Raji (cell line): ENCODE measurements around the gene SEMA3D.

Experiments used
- POLR2A ChIP-seq: IDR thresholded peaks from 2 replicates; pipeline ENCODE4 v1.6.1; 2011; ENCODE audit warnings: low read depth, low read length, control low read depth; ENCODE audit not compliant: insufficient read depth

Gene SEMA3D

DNA sequence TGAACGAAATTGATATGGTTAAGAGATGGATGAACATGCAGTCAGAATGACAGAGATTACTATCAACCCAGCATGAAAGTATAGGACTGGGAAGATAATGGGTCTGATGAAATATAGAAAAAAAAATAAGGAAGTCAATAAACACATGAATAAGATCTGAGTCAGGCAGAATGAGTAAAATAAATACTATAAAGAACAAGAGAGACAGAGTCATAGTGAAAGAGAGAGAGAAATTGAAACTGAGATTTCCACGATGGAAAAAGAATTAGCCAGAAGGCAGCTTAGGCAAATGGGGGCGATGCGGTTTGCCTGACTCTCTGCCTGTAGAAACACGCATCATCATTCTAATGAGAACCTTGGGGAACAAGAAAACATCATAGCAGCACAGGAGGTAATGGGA is 26.6 kb downstream of the SEMA3D start:
- no peak for TF ChIP-seq POLR2A

DNA sequence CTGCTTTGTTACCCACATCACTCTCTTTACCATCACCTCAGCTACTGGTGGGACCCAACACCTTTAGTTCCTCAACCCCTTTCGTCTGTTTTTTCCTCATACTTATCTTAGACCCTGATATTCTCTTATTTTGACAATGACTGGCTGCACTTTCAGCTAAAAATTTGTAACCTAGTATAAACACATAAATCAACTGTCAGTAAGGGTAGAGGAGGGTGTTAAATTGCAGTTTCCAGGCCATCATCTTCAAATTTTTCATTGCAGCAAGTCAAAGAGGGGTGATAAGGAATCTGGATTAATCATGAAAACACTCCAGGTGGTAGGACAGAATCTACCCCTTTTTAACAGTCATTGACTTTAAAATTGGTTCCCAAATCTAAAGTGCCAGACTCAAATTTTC is 27.9 kb downstream of the SEMA3D start:
- no peak for TF ChIP-seq POLR2A

DNA sequence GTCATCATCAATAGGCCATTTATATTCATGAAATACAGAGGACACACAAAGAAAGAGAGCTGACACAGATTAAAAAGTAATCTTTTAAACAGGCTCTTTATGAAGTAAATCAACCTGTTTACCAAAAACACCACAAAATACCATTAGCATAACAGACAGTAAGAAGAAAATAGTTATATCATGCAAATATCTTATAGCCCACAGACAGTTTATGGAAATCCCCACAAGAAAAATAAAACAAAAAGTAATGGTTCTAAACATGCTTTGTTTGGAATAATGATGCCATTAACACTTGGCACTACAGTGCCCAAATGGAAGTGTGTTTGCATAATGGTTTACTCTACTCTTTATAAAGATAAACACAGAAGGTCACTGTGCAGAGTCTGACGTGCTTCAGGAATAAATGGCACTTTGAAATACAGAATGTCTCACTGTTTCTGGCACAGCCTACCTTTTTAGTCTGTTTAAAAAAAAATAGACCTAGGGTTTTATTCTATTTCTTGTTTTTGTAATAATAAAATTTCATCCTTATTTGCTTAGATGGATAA is 30.1 kb downstream of the SEMA3D start:
- TF ChIP-seq POLR2A = no peak

DNA sequence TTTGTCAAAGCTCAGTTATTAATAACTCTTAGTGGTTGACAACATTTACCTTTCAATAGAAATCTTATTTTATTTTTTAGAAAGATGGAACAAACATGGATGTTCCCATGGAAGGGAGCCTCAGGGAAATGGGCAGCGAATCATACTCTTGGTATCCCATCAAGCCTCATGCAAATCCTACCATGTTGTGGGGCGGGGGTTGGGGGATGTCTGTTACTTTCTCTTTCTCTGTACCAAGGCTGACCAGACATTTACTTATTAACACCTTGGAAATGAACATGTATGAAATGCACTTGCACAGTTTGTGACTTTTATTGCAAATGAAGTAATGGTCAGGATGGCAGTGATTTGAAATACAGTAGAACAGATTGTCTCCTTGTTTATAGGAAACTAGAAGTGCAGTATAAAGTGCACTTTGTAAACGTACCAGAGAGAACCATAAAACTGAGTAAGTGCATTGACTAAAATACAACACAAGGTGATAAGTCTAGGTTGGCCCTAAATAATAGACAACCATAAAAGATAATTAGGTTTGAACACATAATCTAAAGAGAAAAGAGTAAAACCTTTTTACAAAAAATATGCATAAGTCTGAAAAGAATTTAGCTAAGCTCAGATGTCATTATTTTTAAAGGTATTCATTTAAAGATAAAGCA is 32.4 kb downstream of the SEMA3D start:
- no peak for TF ChIP-seq POLR2A

DNA sequence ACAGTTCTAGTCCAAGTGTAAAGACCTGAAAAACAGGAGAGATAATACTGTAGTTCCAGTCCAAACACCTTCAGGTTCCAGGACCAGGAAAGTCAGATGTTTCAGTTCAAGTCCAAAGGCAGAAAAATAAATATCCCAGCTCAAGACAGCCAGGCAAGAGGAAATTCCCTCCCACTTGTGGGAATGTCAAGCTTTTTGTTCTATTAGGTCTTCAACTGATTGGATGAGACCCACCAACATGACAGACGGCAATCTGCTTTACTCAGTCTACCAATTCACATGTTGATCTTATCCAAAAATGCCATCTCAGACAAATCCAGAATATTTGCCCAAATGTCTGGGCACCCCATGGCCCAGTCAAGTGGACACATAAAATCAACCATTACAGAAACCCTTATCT is 33.1 kb downstream of the SEMA3D start:
- no peak for TF ChIP-seq POLR2A

DNA sequence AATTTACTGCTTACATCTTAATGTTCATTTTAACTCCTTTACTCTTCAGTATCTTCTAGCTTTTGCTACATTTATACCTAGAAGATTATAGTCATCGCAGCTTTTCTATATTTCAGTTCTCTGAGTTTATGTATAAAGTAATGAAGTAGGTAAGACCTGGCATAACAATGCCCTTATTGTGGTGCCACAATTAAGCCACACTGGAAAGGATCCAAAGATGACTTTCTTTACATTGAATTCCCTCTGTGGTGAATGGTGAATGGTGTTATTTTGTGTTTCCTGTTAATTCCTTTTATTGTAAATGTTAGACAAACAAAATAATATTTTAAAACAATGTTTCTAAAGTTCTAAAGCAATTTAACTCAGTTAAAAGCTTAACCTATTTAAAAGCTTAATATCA is 36.2 kb downstream of the SEMA3D start:
- no peak for TF ChIP-seq POLR2A

DNA sequence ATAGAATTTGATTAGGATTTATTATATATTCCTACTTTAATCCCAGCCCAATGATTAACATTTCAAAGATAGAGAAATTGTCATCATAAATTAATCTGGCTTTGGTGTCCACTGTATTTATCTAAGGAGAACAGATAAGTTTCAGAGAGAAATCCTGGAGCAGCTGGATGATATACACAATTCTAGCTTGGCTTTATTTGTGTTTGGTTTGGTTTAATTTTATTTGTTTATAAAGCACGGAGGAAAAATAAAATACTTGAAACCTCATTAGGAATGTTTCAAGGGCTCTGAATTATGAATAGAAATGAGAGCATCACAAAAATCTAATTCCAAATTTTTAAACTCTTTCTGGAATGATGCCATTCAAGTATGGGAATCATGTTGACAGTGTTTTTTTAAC is 42.1 kb downstream of the SEMA3D start:
- TF ChIP-seq POLR2A = no peak

DNA sequence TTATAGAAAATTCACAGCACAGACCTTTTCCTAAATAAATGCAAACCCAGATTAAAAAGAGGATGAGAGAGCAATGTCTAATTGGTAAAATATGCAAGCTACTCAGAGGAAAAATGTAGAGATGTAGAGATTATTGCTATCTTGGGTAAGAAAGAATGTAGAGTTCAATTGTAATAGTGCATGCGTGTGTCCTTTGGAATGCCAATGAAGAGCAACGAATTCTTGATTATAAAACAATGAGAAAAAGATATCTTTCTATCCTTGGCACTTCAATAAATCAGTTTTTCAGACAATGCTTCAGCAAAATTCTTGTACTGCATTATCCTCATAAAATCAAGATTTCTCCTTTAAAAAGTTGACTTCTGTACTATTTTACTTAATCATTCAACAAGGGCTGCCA is 50.9 kb downstream of the SEMA3D start:
- no peak for TF ChIP-seq POLR2A

DNA sequence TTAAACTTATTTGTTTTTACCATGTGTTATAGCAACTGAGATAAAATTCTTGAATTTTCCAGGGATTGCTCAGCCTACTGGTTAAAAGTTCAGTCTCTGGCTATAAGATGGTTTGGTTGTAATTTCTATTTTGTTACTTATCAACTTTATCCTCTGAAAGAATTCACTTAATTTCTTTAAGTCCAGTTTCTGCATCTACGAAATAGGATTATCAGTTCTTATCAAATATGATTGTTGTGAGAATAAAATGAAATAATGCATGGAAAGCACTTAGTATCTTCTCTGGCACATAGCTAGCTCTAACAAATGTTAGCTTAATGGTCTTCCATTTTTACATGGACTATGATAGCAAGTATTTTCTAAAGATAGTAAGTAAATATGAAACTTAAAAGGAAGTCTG is 53.3 kb downstream of the SEMA3D start:
- no peak for TF ChIP-seq POLR2A

DNA sequence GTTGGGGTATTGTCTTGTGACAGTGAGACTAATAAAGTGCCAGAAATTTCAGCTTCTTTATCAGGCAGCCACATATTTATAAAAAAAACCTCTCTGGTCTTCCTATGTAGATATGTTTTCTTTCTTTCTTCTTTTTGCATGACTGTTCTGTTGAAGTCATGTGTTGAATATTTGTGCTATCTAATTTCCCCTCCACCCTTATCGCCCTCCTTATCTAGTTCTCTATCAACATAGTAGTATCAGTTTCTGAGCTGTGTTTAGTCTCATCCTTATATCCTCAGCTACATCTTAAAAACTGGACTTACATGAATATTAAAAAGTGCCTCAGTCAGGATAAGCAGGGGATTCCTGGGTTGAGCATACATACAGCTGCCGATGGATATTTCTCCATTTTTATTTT is 53.9 kb downstream of the SEMA3D start:
- TF ChIP-seq POLR2A = no peak

DNA sequence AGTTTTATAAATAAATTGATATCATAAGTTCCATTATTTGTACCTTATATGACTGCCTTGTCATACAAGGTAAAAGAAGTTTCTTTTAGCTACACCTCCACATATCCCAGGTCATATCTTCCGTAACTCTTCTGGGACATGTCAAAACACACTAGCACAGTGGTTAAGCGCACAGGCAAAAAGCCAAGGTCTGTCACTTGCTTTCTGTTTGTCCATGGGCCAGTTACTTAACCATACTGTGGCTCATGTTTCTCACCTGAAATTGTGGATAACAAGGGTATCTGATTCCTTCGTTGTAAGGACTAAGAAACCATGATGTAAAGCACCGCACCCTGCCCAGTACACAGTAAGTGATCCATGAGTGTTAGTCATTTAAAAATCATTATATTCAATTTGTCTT is 56.2 kb downstream of the SEMA3D start:
- TF ChIP-seq POLR2A = no peak

DNA sequence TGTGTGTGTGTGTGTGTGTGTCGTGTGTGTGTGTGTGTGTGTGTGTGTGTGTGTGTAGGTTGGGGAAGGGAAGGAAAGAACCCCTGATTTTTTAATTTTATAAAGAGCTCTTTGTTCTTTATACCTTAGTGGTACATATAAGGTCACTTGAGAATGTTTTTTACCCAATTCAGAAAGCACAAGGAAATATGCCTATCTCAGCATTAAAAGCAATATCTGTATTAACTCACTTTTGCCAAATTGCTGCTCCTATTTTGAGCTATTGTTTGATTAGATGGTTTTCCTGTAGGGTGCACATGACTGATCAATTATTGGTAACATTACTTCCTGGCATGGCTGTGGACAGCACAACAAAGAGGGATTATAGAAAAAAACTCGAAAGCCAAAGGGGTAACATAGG is 60.5 kb downstream of the SEMA3D start:
- TF ChIP-seq POLR2A = no peak

DNA sequence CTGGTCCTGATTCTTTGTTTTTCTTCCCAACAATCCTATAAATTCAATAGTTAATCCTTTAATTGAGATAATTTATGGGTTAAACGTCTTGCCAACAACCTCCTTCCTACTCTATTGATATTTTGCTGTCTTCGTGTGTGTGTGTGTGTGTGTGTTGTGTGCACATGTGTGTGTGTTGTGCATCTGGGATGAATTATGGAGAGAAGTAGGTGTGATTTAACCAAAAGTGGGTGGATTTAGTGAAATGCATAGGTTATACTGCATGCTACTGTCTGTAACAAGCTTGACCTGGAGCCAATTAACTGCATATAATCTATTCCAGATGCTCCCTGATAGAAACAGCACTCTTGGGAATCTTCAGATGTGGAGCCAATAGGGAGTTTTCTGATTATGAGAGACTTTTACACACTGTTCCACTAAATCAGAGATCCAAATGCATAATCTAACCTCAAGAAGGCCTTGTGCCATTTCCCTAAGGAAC is 61.2 kb downstream of the SEMA3D start:
- TF ChIP-seq POLR2A = no peak

DNA sequence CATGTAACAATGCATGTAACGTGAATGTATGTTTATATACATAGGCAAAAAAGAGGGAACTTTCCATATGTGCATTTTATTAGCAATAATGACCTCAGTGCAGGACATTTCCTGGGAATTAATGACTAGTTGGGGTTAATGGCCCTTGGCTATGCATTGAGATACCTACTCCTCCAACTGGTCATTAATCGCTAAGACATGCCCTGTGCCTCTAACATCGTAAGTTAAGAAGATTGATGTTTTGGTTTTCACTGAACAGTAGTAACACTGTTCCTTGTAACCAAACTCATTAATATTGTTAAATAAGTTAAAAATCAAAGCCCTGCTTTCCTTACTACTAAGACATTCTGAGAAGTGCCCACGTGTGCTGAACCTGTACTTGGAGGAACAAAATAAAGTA is 61.7 kb downstream of the SEMA3D start:
- no peak for TF ChIP-seq POLR2A

DNA sequence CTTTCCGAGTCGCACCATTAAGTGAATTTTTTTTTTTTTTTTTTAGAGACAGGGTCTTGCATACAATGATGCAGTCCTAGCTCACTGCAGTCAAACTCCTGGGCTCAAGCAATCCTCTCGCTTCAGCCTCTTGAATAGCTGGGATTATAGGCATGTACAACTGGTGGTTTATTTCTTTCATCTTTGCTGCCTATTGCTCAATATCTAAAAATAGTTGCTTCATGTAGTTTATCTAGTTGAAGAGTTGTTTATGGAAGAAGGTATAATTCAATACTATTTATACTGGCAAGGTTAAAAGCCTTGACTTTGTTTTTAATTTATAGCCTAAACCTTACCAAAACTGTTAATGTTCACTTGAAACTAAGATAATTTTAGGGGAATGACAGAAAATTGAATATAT is 66.9 kb downstream of the SEMA3D start:
- TF ChIP-seq POLR2A = no peak

DNA sequence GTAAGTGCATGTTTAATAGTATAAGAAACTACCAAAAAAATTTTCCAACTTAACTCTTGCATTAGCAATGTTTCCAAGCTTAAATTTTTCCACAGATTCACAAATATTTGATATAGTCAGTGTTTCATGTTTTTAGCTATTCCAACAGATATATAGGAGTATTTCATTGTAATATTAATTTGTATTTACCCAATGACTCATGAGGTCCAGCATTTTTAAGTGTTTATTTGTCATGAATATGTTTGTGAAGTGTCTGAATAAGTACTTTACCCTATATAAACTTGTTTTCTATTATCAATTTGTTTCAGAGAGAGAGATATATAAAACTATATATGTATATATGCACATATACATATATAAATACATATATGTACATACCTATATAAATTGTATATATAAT is 71.0 kb downstream of the SEMA3D start:
- no peak for TF ChIP-seq POLR2A

DNA sequence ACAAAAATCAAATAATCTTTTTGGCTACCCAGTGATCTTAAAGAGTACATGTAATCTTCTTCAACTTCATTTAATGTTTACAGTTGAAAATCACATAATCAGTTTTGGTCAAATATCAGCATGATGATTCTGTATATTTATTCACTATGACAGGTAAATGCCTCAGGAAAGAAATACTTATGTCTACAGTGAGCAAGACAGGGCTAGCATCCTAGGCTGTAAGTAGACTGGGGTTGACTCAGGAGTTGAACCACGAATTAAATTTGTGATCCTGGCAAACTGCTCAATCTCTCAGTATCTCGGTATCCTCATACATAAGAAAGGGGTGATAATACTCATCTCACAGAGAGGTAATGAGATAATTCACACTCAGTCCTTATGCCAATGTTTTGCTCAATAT is 71.8 kb downstream of the SEMA3D start:
- no peak for TF ChIP-seq POLR2A
